H1 (cell line): ENCODE measurements around the gene GRIK2. TPM values are rescaled to one million over a fixed set of nuclear protein-coding genes. Genes with fewer than 3 reads are reported as not detected.

Experiments used
- CTCF ChIA-PET: fragments of 300-600 bp; sonication (Branson Sonifier 250); formaldehyde crosslinking; loops from one replicate; lab custom pipeline; 2021; ENCODE audit not compliant: partially characterized antibody; lab: Charles Lee
- POLR2A ChIA-PET: fragments of 300-600 bp; sonication (Branson Sonifier 250); formaldehyde crosslinking; loops from one replicate; lab custom pipeline; 2021; ENCODE audit warnings: inconsistent platforms; ENCODE audit not compliant: partially characterized antibody; lab: Charles Lee
- DNase-seq, 2 experiments: peaks; one replicate each; pipeline versions ENCODE4 v3.0.0 to v3.0.0-alpha.2; 2010 to 2022; ENCODE audit warnings: low spot score in 2 of 2, low read depth in 1 of 2, mixed read lengths in 1 of 2
- FAIRE-seq: peaks from 2 replicates; lab custom pipeline; 2011; peaks lifted over from hg19 to GRCh38; lab: Jason Lieb, UNC
- H2AFZ ChIP-seq: 2 replicates; pipeline ENCODE4 v1.8.1; 2012; ENCODE audit warnings: low read length, inconsistent platforms
- H2AK5ac ChIP-seq: 2 replicates; pipeline ENCODE4 v1.6.1; 2013; ENCODE audit warnings: low read depth, low read length
- H2BK120ac ChIP-seq: replicated peaks from 2 replicates; pipeline ENCODE3; 2013; ENCODE audit warnings: low read depth, low read length, inconsistent platforms
- H2BK12ac ChIP-seq: 2 replicates; pipeline ENCODE4 v1.6.1; 2013; ENCODE audit warnings: low read depth, low read length
- H2BK15ac ChIP-seq: 2 replicates; pipeline ENCODE4 v1.6.1; 2013; ENCODE audit warnings: low read length
- H2BK20ac ChIP-seq: 2 replicates; pipeline ENCODE4 v1.6.1; 2013; ENCODE audit warnings: low read length
- H2BK5ac ChIP-seq: 2 replicates; pipeline ENCODE4 v1.6.1; 2013; ENCODE audit warnings: low read depth, low read length
- H3K14ac ChIP-seq: 2 replicates; pipeline ENCODE4 v1.6.1; 2013; ENCODE audit warnings: inconsistent platforms; ENCODE audit not compliant: insufficient read length
- H3K18ac ChIP-seq: 2 replicates; pipeline ENCODE4 v1.6.1; 2013; ENCODE audit warnings: low read length; ENCODE audit errors: extremely low read depth
- H3K23ac ChIP-seq: 2 replicates; pipeline ENCODE4 v1.6.1; 2013; ENCODE audit warnings: inconsistent platforms; ENCODE audit not compliant: insufficient read length
- H3K23me2 ChIP-seq: 2 replicates; pipeline ENCODE4 v1.6.1; 2013; ENCODE audit warnings: low read depth, low read length
- H3K27ac ChIP-seq: 2 replicates; pipeline ENCODE4 v1.6.1; 2011; ENCODE audit warnings: low read depth, low read length, inconsistent platforms
- H3K27me3 ChIP-seq, 4 experiments: replicated peaks in 1 of 4; 1 replicate in 1 of 4; 2 replicates in 3 of 4; pipeline versions ENCODE4 v1.6.1 to v1.8.1; 2011 to 2013; ENCODE audit warnings: low read length in 3 of 4, mild to moderate bottlenecking in 3 of 4, inconsistent platforms in 2 of 4, mixed read lengths in 2 of 4, moderate library complexity in 1 of 4; ENCODE audit not compliant: control insufficient read depth in 3 of 4, insufficient read depth in 3 of 4; ENCODE audit errors: extremely low read depth in 1 of 4
- H3K36me3 ChIP-seq, 4 experiments: 2 replicates each; pipeline versions ENCODE4 v1.6.1 to v1.8.1; 2011 to 2013; ENCODE audit warnings: mild to moderate bottlenecking in 4 of 4, low read length in 3 of 4, moderate library complexity in 2 of 4, control low read depth in 1 of 4, inconsistent platforms in 1 of 4; ENCODE audit not compliant: insufficient read depth in 4 of 4, control insufficient read depth in 2 of 4
- H3K4ac ChIP-seq: replicated peaks from 2 replicates; pipeline ENCODE3; 2013; ENCODE audit warnings: low read length, low read depth, mixed read lengths, inconsistent platforms; ENCODE audit not compliant: insufficient read length
- H3K4me1 ChIP-seq, 4 experiments: replicated peaks in 1 of 4; 1 replicate in 1 of 4; 2 replicates in 3 of 4; pipeline versions ENCODE4 v1.6.1 to v1.8.1; 2011 to 2013; ENCODE audit warnings: low read length in 3 of 4, inconsistent platforms in 2 of 4, mixed read lengths in 1 of 4; ENCODE audit not compliant: insufficient read depth in 4 of 4, control insufficient read depth in 3 of 4
- H3K4me2 ChIP-seq, 2 experiments: 2 replicates each; pipeline versions ENCODE4 v1.6.1 to v1.8.1; 2011 to 2013; ENCODE audit warnings: low read depth in 2 of 2, low read length in 2 of 2, control low read depth in 1 of 2, inconsistent platforms in 1 of 2, mild to moderate bottlenecking in 1 of 2; ENCODE audit not compliant: insufficient read depth in 1 of 2
- H3K4me3 ChIP-seq, 4 experiments: fragments of 200-600, 300-600 bp in 1 of 4; sonication (generic), shearing (Covaris generic), sonication (Bioruptor Twin) in 1 of 4; 2 replicates each; pipeline versions ENCODE4 v1.5.1 to v1.8.1; 2011 to 2016; ENCODE audit warnings: low read length in 4 of 4, low read depth in 3 of 4, control low read depth in 2 of 4, inconsistent platforms in 2 of 4, mild to moderate bottlenecking in 2 of 4, mixed read lengths in 1 of 4, moderate library complexity in 1 of 4; ENCODE audit not compliant: insufficient read depth in 2 of 4; ENCODE audit errors: extremely low read depth in 1 of 4
- H3K56ac ChIP-seq: replicated peaks from 2 replicates; pipeline ENCODE3; 2013; ENCODE audit warnings: low read depth, mild to moderate bottlenecking, mixed read lengths, low read length, inconsistent platforms; ENCODE audit not compliant: insufficient read length
- H3K79me1 ChIP-seq: 2 replicates; pipeline ENCODE4 v1.6.1; 2013; ENCODE audit warnings: low read depth, low read length, control low read depth
- H3K79me2 ChIP-seq, 2 experiments: 2 replicates each; pipeline versions ENCODE4 v1.6.1 to v1.8.1; 2012 to 2013; ENCODE audit warnings: low read length in 2 of 2, mild to moderate bottlenecking in 2 of 2, inconsistent platforms in 1 of 2; ENCODE audit not compliant: insufficient read depth in 2 of 2, control insufficient read depth in 1 of 2
- H3K9ac ChIP-seq, 4 experiments: replicated peaks in 1 of 4; 1 replicate in 1 of 4; 2 replicates in 3 of 4; pipeline versions ENCODE4 v1.6.1 to v1.8.1; 2011 to 2013; ENCODE audit warnings: low read depth in 3 of 4, low read length in 3 of 4, control low read depth in 2 of 4, mild to moderate bottlenecking in 2 of 4, moderate library complexity in 2 of 4, inconsistent platforms in 1 of 4; ENCODE audit errors: extremely low read depth in 1 of 4
- H3K9me3 ChIP-seq, 2 experiments: 2 replicates each; pipeline versions ENCODE4 v1.6.1 to v1.8.1; 2012 to 2013; ENCODE audit warnings: mild to moderate bottlenecking in 2 of 2, moderate library complexity in 2 of 2, control low read depth in 1 of 2, inconsistent platforms in 1 of 2, low read depth in 1 of 2, low read length in 1 of 2, mixed read lengths in 1 of 2; ENCODE audit not compliant: insufficient read depth in 2 of 2
- H4K20me1 ChIP-seq, 2 experiments: replicated peaks in 1 of 2; 2 replicates each; pipeline versions ENCODE3 to v1.8.1; 2011 to 2013; ENCODE audit warnings: inconsistent platforms in 2 of 2, low read length in 2 of 2, mild to moderate bottlenecking in 1 of 2; ENCODE audit not compliant: insufficient read depth in 2 of 2, control insufficient read depth in 1 of 2
- H4K5ac ChIP-seq: 2 replicates; pipeline ENCODE4 v1.6.1; 2013; ENCODE audit warnings: low read length, low read depth, mixed read lengths, inconsistent platforms; ENCODE audit not compliant: insufficient read length
- H4K8ac ChIP-seq: 2 replicates; pipeline ENCODE4 v1.8.0; 2013; ENCODE audit warnings: mild to moderate bottlenecking, moderate library complexity, low read length, inconsistent platforms; ENCODE audit not compliant: insufficient read depth; ENCODE audit errors: extremely low read depth
- H4K91ac ChIP-seq: replicated peaks from 2 replicates; pipeline ENCODE3; 2013; ENCODE audit warnings: low read length, mixed read lengths, inconsistent platforms; ENCODE audit not compliant: insufficient read length
- ASH2L ChIP-seq: fragments of 200-600, 300-600 bp; sonication (generic); IDR thresholded peaks from one replicate; pipeline ENCODE4 v1.7.1; 2017; ENCODE audit warnings: low read length
- BRCA1 ChIP-seq: IDR thresholded peaks from 2 replicates; pipeline ENCODE4 v1.6.1; 2012; ENCODE audit warnings: low read depth, low read length, improper control_type of control experiment
- CEBPB ChIP-seq: IDR thresholded peaks from 2 replicates; pipeline ENCODE4 v1.6.1; 2012; ENCODE audit warnings: low read depth, low read length
- EP300 ChIP-seq, 2 experiments: IDR thresholded peaks; 1 replicate in 1 of 2; 2 replicates in 1 of 2; pipeline ENCODE4 v1.6.1; 2011 to 2012; ENCODE audit warnings: low read depth in 2 of 2, low read length in 2 of 2, mild to moderate bottlenecking in 2 of 2, borderline replicate concordance in 1 of 2, inconsistent platforms in 1 of 2, moderate library complexity in 1 of 2
- KDM5A ChIP-seq: fragments of 200-600 bp; IDR thresholded peaks from 2 replicates; pipeline ENCODE4 v1.7.1; 2012; ENCODE audit warnings: mild to moderate bottlenecking, low read length, inconsistent platforms, mixed read lengths
- POLR2A ChIP-seq, 2 experiments: IDR thresholded peaks; 1 replicate in 1 of 2; 2 replicates in 1 of 2; pipeline ENCODE4 v1.6.1; 2011; ENCODE audit warnings: low read depth in 2 of 2, low read length in 2 of 2, mild to moderate bottlenecking in 2 of 2; ENCODE audit errors: control extremely low read depth in 1 of 2
- POU5F1 ChIP-seq: IDR thresholded peaks from 2 replicates; pipeline ENCODE4 v1.6.1; 2011; ENCODE audit warnings: low read depth, mild to moderate bottlenecking, low read length, moderate library complexity
- RAD21 ChIP-seq, 2 experiments: IDR thresholded peaks in 1 of 2; conservative IDR thresholded peaks in 1 of 2; 2 replicates each; pipeline ENCODE4 v1.6.1; 2011; ENCODE audit warnings: low read depth in 2 of 2, low read length in 2 of 2, improper control_type of control experiment in 1 of 2, inconsistent platforms in 1 of 2, mild to moderate bottlenecking in 1 of 2, moderate library complexity in 1 of 2
- RFX5 ChIP-seq: IDR thresholded peaks from 2 replicates; pipeline ENCODE4 v1.6.1; 2011; ENCODE audit warnings: low read depth, low read length, improper control_type of control experiment, borderline replicate concordance
- RXRA ChIP-seq: IDR thresholded peaks from 2 replicates; pipeline ENCODE4 v1.6.1; 2011; ENCODE audit warnings: low read depth, mild to moderate bottlenecking, low read length, moderate library complexity; ENCODE audit not compliant: insufficient read depth
- SIN3A ChIP-seq, 2 experiments: IDR thresholded peaks in 1 of 2; conservative IDR thresholded peaks in 1 of 2; 2 replicates each; pipeline ENCODE4 v1.6.1; 2011 to 2012; ENCODE audit warnings: low read length in 2 of 2, improper control_type of control experiment in 1 of 2, low read depth in 1 of 2, mild to moderate bottlenecking in 1 of 2
- SIRT6 ChIP-seq: IDR thresholded peaks from one replicate; pipeline ENCODE4 v1.7.1; 2012; ENCODE audit warnings: low read length, inconsistent platforms
- SP4 ChIP-seq: IDR thresholded peaks from 2 replicates; pipeline ENCODE4 v1.6.1; 2012; ENCODE audit warnings: low read length, inconsistent platforms
- SRF ChIP-seq: IDR thresholded peaks from 2 replicates; pipeline ENCODE4 v1.6.1; 2011; ENCODE audit warnings: mild to moderate bottlenecking, low read depth, low read length, moderate library complexity
- SUZ12 ChIP-seq: fragments of 200-600 bp; sonication (generic); IDR thresholded peaks from 2 replicates; pipeline ENCODE4 v1.6.1; 2012; ENCODE audit warnings: mild to moderate bottlenecking, inconsistent platforms, low read length, moderate library complexity, mixed read lengths
- ZNF274 ChIP-seq: IDR thresholded peaks from 2 replicates; pipeline ENCODE4 v1.7.0; 2012; ENCODE audit warnings: low read length, borderline replicate concordance; ENCODE audit errors: extremely low read depth
- WGBS, 2 experiments: shearing (Covaris generic) in 1 of 2; methylation state at CpG; one replicate each; pipeline versions ENCODE4 v1.1.6 to v1.1.7; 2013 to 2015; ENCODE audit warnings: low lambda C conversion rate in 2 of 2, mixed read lengths in 2 of 2, inconsistent platforms in 1 of 2, low coverage in 1 of 2, missing lambda C conversion rate in 1 of 2; ENCODE audit not compliant: insufficient replicate concordance in 2 of 2, insufficient coverage in 1 of 2, insufficient read length in 1 of 2; ENCODE audit errors: extremely low coverage in 1 of 2, missing lambda C conversion rate in 1 of 2; 5-methylcytosine and 5-hydroxymethylcytosine counted together
- polyA plus RNA-seq, 7 experiments: library from polyadenylated mRNA; depleted of rRNA in 3 of 7; stranded (reverse) in 5 of 7; unstranded in 2 of 7; fragments of >200 nt in 5 of 7; fragments of 200-250 nt in 2 of 7; gene quantifications; 1 replicate in 5 of 7; 2 replicates in 1 of 7; 4 replicates in 1 of 7; pipeline versions ENCODE4 v1.2.1 to v1.2.3, GENCODE V29; 2011 to 2013; ENCODE audit warnings: missing spikeins in 2 of 7, mixed read lengths in 2 of 7
- total RNA-seq: library from RNA; stranded (reverse); fragmentation: NEBNext Ultra II Directional; extraction: Animal tissue kit (Norgen Biotek cat#: 25700); gene quantifications from 2 replicates; pipeline ENCODE4 v1.2.1, GENCODE V29; 2021

Gene GRIK2
- total and polyA plus RNA-seq, 2 of the 8 experiments (the other 6 are each of a cell fraction or from before 2014, with no cell fraction given): 1.8 to 2.2 TPM

DNA sequence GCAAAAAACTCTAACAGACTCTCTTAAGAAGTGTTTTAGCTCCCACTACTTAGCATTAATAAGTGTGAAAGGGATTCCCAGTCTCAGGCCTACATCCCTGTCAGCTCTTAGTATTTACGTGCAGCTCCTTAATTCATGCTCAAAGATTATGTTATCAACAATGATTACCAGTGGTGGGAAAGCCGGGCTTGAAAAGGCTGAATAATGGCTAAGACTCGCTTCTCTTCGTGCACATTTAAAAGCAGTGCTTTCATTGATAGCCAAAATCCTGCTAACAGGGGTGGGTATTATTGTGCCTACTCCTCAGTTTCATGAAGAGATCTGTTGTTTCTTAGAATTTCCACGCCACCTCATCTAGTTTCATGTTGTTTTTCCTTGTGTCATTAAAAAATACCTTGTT lies 518.8 kb downstream of the GRIK2 start:
- H3K79me2 ChIP-seq: no peaks in the 10 kb centered on the region
- H3K4me3 ChIP-seq: no peak overlapping the region
- no peak overlapping the region for H3K56ac ChIP-seq
- DNase-seq: no peak
- ChIA-PET CTCF (interaction anchor here (1.5 kb wide), 1 partner anchor 12 kb away, joined by 4 read pairs; no protein-coding TSS in a partner anchor), POLR2A (no interaction called here)
- no peak overlapping the region for H2BK12ac ChIP-seq
- no peak overlapping the region for H2BK20ac ChIP-seq
- H4K8ac ChIP-seq: no peak overlapping the region
- no peak overlapping the region for H4K5ac ChIP-seq
- no peak overlapping the region for H3K9ac ChIP-seq
- H3K36me3 ChIP-seq: no peaks in the 10 kb centered on the region
- H3K23me2 ChIP-seq: no peaks in the 10 kb centered on the region
- H2BK15ac ChIP-seq: no peak overlapping the region
- no peaks in the 10 kb centered on the region for H3K9me3 ChIP-seq
- H2BK120ac ChIP-seq: no peak overlapping the region
- H3K4ac ChIP-seq: no peak overlapping the region
- 88% methylated on average over 5 of the region's 5 CpGs; no CpG with 5 or more reads in 1 of the 2 experiments for WGBS, 2 experiments
- no peaks in the 10 kb centered on the region for H3K4me1 ChIP-seq
- H3K79me1 ChIP-seq: no peaks in the 10 kb centered on the region
- no peaks in the 10 kb centered on the region for H3K27me3 ChIP-seq
- H2BK5ac ChIP-seq: no peak overlapping the region
- no peak overlapping the region for H3K18ac ChIP-seq
- FAIRE-seq: no peak
- H2AFZ ChIP-seq: peak overlapping the region; percentile 63; the same call in 1 of the 2 replicates
- H3K23ac ChIP-seq: no peak overlapping the region
- no peak overlapping the region for H3K4me2 ChIP-seq
- H4K20me1 ChIP-seq: no peaks in the 10 kb centered on the region
- no peak overlapping the region for H4K91ac ChIP-seq
- H3K14ac ChIP-seq: no peak overlapping the region
- no peak overlapping the region for H3K27ac ChIP-seq
- H2AK5ac ChIP-seq: no peak overlapping the region
- no peak for TF ChIP-seq BRCA1
- no peak for TF ChIP-seq SIRT6
- TF ChIP-seq SIN3A (conservative IDR thresholded peaks at IDR 0.05 in 1 of 2, IDR thresholded peaks at IDR 0.05 in 1 of 2; ENCODE audit: low read depth in 1 of 2, low read length in 2 of 2): no peak
- no peak for TF ChIP-seq SUZ12
- TF ChIP-seq SP4: no peak
- TF ChIP-seq RFX5: no peak
- no peak for TF ChIP-seq RAD21 (IDR thresholded peaks at IDR 0.05 in 1 of 2, conservative IDR thresholded peaks at IDR 0.05 in 1 of 2; ENCODE audit: low read depth in 2 of 2, low read length in 2 of 2)
- TF ChIP-seq SRF: no peak
- no peak for TF ChIP-seq POU5F1
- TF ChIP-seq KDM5A: no peak
- TF ChIP-seq ZNF274: no peak
- TF ChIP-seq EP300 (IDR thresholded peaks at IDR 0.05; ENCODE audit: borderline replicate concordance in 1 of 2, low read depth in 2 of 2, low read length in 2 of 2): no peak
- TF ChIP-seq RXRA: no peak
- TF ChIP-seq POLR2A (IDR thresholded peaks at IDR 0.05; ENCODE audit: control extremely low read depth in 1 of 2, low read depth in 2 of 2, low read length in 2 of 2): no peak
- no peak for TF ChIP-seq ASH2L
- TF ChIP-seq CEBPB: no peak
